Upper lobe of left lung (tissue), 6 donors: ENCODE data around the gene WDR81. TPM values are rescaled to one million over a fixed set of nuclear protein-coding genes. Genes with fewer than 3 reads are reported as not detected.
"Not testable (repeated sequence)": the region's sequence is repeated elsewhere in the genome, so short reads cannot be mapped to it uniquely, and the experiment has no call there.

Experiments
- ATAC-seq, 2 donors: fragments of 200-7000 bp; cut with Tn5 transposase; one replicate each; pipeline ENCODE4 v1.9.1; 2022; ENCODE audit warnings: mild to moderate bottlenecking in 2 of 2, moderate library complexity in 2 of 2; ENCODE audit not compliant: low FRiP score in 2 of 2
- DNase-seq, 2 donors: peaks; one replicate each; pipeline ENCODE4 v3.0.0-alpha.2; 2019 to 2020
- H3K27ac ChIP-seq, 4 donors: fragments of 200-600 bp; sonication (generic); one replicate each; pipeline ENCODE4 v1.5.1; 2016 to 2019
- H3K27me3 ChIP-seq, 4 donors: fragments of 200-600 bp; sonication (generic); one replicate each; pipeline ENCODE4 v1.5.1; 2017 to 2019
- H3K36me3 ChIP-seq, 4 donors: fragments of 200-600 bp; sonication (generic); one replicate each; pipeline ENCODE4 v1.5.1; 2016 to 2019
- H3K4me1 ChIP-seq, 4 donors: fragments of 200-600 bp; sonication (generic); one replicate each; pipeline ENCODE4 v1.5.1; 2018 to 2019
- H3K4me3 ChIP-seq, 4 donors: fragments of 200-600 bp; sonication (generic); one replicate each; pipeline ENCODE4 v1.5.1; 2017 to 2019; ENCODE audit warnings: mild to moderate bottlenecking in 2 of 4, moderate library complexity in 1 of 4
- H3K9me3 ChIP-seq, 4 donors: fragments of 200-600 bp; sonication (generic); one replicate each; pipeline ENCODE4 v1.5.1; 2018 to 2019
- CTCF ChIP-seq, 6 experiments: fragments of 450-650 bp in 4 of 6; fragments of 200-600 bp in 2 of 6; sonication (generic) in 2 of 6; IDR thresholded peaks; one replicate each; pipeline ENCODE4 v1.5.1; 2016 to 2019; ENCODE audit warnings: antibody characterized with exemption in 6 of 6
- EP300 ChIP-seq, 4 donors: sonication (generic); formaldehyde crosslinking; IDR thresholded peaks; one replicate each; pipeline ENCODE4 v1.5.1; 2017; ENCODE audit warnings: antibody characterized with exemption in 4 of 4, control low read depth in 2 of 4
- POLR2A ChIP-seq, 4 donors: fragments of 450-650 bp; IDR thresholded peaks; one replicate each; pipeline ENCODE4 v1.5.1; 2016 to 2017; ENCODE audit warnings: antibody characterized with exemption in 4 of 4, mild to moderate bottlenecking in 2 of 4
- POLR2AphosphoS5 ChIP-seq, 2 donors: sonication (generic); formaldehyde crosslinking; IDR thresholded peaks; one replicate each; pipeline ENCODE4 v1.5.1; 2017; ENCODE audit warnings: antibody characterized with exemption in 2 of 2
- WGBS, 2 donors: methylation state at CpG; one replicate each; pipeline ENCODE4 v1.1.5; 2017 to 2018; 5-methylcytosine and 5-hydroxymethylcytosine counted together
- total RNA-seq, 6 donors: library from RNA; depleted of rRNA in 4 of 6; stranded (reverse); fragments of >200 nt in 4 of 6; gene quantifications; one replicate each; pipeline versions ENCODE4 v1.1.0 to v1.2.1, GENCODE V29; 2016 to 2021
- donor health status: DM: no; HTN: no; CAD: no; lungs with moderate emphysema.
- donor health status: DM: no; HTN: yes; CAD: no; lungs with severe emphysema.

Gene WDR81
- total RNA-seq, 6 donors from 2014 or later: 47.4 to 162 (median 60.8) TPM

- TF ChIP-seq POLR2AphosphoS5 (IDR thresholded peaks at IDR 0.05): no peak
- TF ChIP-seq CTCF (IDR thresholded peaks at IDR 0.05): no peak
- no peak for TF ChIP-seq EP300 (IDR thresholded peaks at IDR 0.05)
- TF ChIP-seq POLR2A (IDR thresholded peaks at IDR 0.05): no peak
- H3K4me1 ChIP-seq: no peaks in the 10 kb centered on the region
- no peak for DNase-seq
- H3K27ac ChIP-seq: no peak overlapping the region
- H3K4me3 ChIP-seq: no peak overlapping the region
- H3K36me3 ChIP-seq: peaks cover 0 to 8% (median 0%) of the 10 kb centered on the region in 4 donors
- ATAC-seq: no peak
- WGBS, 2 donors: 55 to 56% methylated on average over 4 of the region's 4 CpGs
- H3K27me3 ChIP-seq: no peaks in the 10 kb centered on the region
- H3K9me3 ChIP-seq: no peaks in the 10 kb centered on the region
These were observed 21.4 kb upstream of the WDR81 start for GRCh38 chr17:1703063-1703462.

- Histone ChIP-seq H3K36me3 (peaks cover 0 to 8% (median 0%) of the 10 kb centered on the region in 4 donors), H3K4me3 (no peak overlapping the region), H3K9me3 (no peaks in the 10 kb centered on the region), H3K27me3 (no peaks in the 10 kb centered on the region), H3K4me1 (peaks cover 5 to 14% (median 8%) of the 10 kb centered on the region in 4 donors), H3K27ac (no peak overlapping the region)
- WGBS, 2 donors: 85% methylated on average over 7 of the region's 7 CpGs
- DNase-seq: no peak
- ATAC-seq: no peak
- TF ChIP-seq CTCF (IDR thresholded peaks at IDR 0.05): no peak
- TF ChIP-seq POLR2A (IDR thresholded peaks at IDR 0.05): no peak
- no peak for TF ChIP-seq POLR2AphosphoS5 (IDR thresholded peaks at IDR 0.05)
- no peak for TF ChIP-seq EP300 (IDR thresholded peaks at IDR 0.05)
These were observed 19.5 kb upstream of the WDR81 start for GRCh38 chr17:1705004-1705403.

GRCh38 chr17:1707107-1707506 is 17.4 kb upstream of the WDR81 start:
- no peak for DNase-seq
- TF ChIP-seq POLR2A (IDR thresholded peaks at IDR 0.05): no peak
- TF ChIP-seq POLR2AphosphoS5 (IDR thresholded peaks at IDR 0.05): no peak
- TF ChIP-seq EP300 (IDR thresholded peaks at IDR 0.05): no peak
- TF ChIP-seq CTCF (IDR thresholded peaks at IDR 0.05): no peak
- ATAC-seq: no peak
- Histone ChIP-seq H3K4me3 (no peak overlapping the region), H3K9me3 (no peaks in the 10 kb centered on the region), H3K27ac (no peak overlapping the region), H3K4me1 (peaks cover 15 to 35% (median 25%) of the 10 kb centered on the region in 4 donors), H3K27me3 (no peaks in the 10 kb centered on the region), H3K36me3 (peaks cover under 1 to 18% (median 3%) of the 10 kb centered on the region in 4 donors)
- WGBS, 2 donors: 91 to 96% methylated on average over 5 of the region's 5 CpGs

GRCh38 chr17:1708791-1709346 is 15.6 kb upstream of the WDR81 start:
- 89 to 93% methylated on average over 10 of the region's 10 CpGs for WGBS, 2 donors
- H3K9me3 ChIP-seq, H3K27me3 ChIP-seq, DNase-seq, H3K27ac ChIP-seq, ATAC-seq: not testable (repeated sequence)
- H3K36me3 ChIP-seq: peaks cover 4 to 35% (median 19%) of the 10 kb centered on the region in 4 donors
- peak overlapping the region in 1 of 4 donors; percentile 55 for H3K4me3 ChIP-seq
- peaks cover 31 to 53% (median 40%) of the 10 kb centered on the region in 4 donors for H3K4me1 ChIP-seq

- no peaks in the 10 kb centered on the region for H3K9me3 ChIP-seq
- H3K36me3 ChIP-seq: peaks cover 4 to 40% (median 19%) of the 10 kb centered on the region in 4 donors
- DNase-seq (no peak), ATAC-seq (peak in 1 of 2 donors; percentile 26)
- H3K27me3 ChIP-seq: no peaks in the 10 kb centered on the region
- H3K27ac ChIP-seq: peak overlapping the region in 3 of 4 donors; percentile 85 to 93 (median 87)
- WGBS, 2 donors: 2 to 15% methylated on average over 4 to 9 of the region's 16 CpGs
- H3K4me1 ChIP-seq: peaks cover 37 to 59% (median 46%) of the 10 kb centered on the region in 4 donors
- TF ChIP-seq POLR2A (IDR thresholded peaks at IDR 0.05): no peak
- no peak for TF ChIP-seq CTCF (IDR thresholded peaks at IDR 0.05)
- TF ChIP-seq POLR2AphosphoS5 (IDR thresholded peaks at IDR 0.05): no peak
- no peak for TF ChIP-seq EP300 (IDR thresholded peaks at IDR 0.05)
- H3K4me3 ChIP-seq: peak overlapping the region; percentile 43 to 87 (median 64)
These were observed 15.0 kb upstream of the WDR81 start for GRCh38 chr17:1709403-1709951.
